Coronary artery (tissue), 2 donors: ENCODE measurements around the gene SUMF1.

Source experiments
- DNase-seq: peaks from one replicate; pipeline ENCODE4 v3.0.0-alpha.2; 2017; ENCODE audit warnings: low spot score
- H3K27ac ChIP-seq, 2 donors: fragments of 200-600 bp; sonication (generic); one replicate each; pipeline ENCODE4 v1.5.1; 2016 to 2019
- H3K4me3 ChIP-seq: fragments of 200-600 bp; sonication (generic); 2 replicates; pipeline ENCODE4 v1.5.1; 2016; ENCODE audit warnings: mild to moderate bottlenecking, moderate library complexity
- TF ChIP-seq, protein P1 (sequence below): fragments of 200-600 bp; sonication (generic); IDR thresholded peaks from one replicate; pipeline ENCODE4 v1.5.1; 2019; ENCODE audit warnings: antibody characterized with exemption

The SUMF1 gene

DNA sequence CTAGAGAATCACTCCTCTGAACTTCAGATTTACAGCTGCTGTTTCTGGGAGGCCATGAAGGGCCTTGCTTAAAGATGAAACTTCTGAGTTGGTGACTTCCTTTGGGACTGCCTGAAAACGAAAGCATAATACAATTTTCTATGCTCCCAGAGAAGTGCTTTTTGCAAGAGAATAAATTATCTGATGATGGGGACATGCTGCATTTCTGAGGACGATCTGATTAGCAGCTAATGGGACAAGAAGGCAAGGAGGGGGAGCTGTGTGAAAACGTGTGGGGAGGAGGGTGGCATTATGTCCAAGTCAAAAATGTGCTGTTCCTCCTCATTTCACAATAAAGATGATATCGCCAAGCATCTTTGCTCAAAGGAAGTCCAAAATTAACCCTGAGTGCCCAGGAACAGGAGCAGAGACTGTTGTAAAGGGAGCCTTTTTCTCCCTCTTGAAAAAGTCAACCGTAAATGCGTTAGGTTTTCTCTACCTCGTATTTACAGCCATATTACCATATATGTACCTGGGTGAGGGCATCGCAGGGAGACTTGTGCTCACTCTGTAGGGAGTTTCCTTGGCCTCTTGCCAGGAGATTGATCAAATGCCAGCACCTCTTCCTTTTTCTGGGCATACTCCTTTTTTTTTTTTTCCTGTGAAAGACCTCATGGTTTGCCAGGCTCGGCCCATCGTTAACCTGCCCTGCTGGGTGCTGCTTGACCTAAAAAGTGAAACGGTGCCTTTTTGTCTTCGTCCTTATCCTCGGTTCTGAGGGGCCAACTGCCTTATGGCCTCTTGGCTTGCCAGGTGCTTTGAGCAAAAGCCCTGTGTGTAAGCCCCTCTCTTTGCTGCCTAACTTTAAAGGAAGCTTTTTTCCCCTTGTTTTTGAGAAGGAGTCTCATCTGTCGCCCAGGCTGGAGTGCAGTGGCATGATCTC lies 37.5 kb upstream of the SUMF1 start:
- TF ChIP-seq, protein P1, sequence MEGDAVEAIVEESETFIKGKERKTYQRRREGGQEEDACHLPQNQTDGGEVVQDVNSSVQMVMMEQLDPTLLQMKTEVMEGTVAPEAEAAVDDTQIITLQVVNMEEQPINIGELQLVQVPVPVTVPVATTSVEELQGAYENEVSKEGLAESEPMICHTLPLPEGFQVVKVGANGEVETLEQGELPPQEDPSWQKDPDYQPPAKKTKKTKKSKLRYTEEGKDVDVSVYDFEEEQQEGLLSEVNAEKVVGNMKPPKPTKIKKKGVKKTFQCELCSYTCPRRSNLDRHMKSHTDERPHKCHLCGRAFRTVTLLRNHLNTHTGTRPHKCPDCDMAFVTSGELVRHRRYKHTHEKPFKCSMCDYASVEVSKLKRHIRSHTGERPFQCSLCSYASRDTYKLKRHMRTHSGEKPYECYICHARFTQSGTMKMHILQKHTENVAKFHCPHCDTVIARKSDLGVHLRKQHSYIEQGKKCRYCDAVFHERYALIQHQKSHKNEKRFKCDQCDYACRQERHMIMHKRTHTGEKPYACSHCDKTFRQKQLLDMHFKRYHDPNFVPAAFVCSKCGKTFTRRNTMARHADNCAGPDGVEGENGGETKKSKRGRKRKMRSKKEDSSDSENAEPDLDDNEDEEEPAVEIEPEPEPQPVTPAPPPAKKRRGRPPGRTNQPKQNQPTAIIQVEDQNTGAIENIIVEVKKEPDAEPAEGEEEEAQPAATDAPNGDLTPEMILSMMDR, result no peak
- DNase-seq, result no peak
- Histone ChIP-seq H3K27ac (peak overlapping the region; percentile 90), H3K4me3 (peak overlapping the region; percentile 61)

DNA sequence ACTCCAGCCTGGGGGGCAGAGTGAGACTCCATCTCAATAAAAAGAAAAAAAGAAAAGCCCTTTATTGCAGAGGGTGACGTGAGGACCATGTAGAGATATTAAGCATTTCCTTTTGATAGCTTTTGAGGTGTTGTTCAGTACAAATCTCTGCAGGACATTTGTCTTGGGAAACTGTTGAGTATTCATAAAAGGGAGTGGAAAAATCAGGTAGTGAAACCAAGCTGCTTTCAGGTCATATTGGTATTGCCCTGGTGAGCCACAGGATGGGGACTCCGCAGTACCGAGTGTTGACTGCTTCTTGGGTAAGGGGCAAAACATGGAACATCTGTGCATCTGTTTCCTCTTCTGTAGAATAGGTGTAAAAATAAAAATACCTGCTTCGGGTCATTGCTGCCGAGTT lies 36.0 kb upstream of the SUMF1 start:
- Histone ChIP-seq H3K27ac (peak overlapping the region; percentile 90), H3K4me3 (no peak overlapping the region)
- DNase-seq, result no peak
- TF ChIP-seq, protein P1, result no peak

DNA sequence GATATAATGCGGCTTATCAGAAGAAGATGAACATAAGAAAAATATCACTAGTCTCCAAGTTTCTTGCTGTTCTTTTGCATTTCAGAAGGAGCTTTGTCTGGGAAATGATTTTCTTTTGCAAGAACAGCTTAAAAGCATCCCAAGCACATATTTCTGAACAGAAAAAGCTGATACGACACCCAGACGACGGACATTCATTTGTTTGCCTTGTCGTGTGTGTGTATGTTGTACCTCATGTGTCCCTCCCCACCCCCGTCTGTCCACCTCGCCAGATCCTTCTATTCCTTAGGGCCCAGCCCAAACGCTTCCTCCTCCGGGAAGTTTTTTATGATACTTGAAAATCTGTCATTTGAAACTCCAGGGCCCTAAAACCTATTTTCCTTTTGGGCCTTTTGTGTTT lies 34.9 kb upstream of the SUMF1 start:
- Histone ChIP-seq H3K27ac (no peak overlapping the region), H3K4me3 (no peak overlapping the region)
- DNase-seq, result no peak
- TF ChIP-seq, protein P1, result no peak

DNA sequence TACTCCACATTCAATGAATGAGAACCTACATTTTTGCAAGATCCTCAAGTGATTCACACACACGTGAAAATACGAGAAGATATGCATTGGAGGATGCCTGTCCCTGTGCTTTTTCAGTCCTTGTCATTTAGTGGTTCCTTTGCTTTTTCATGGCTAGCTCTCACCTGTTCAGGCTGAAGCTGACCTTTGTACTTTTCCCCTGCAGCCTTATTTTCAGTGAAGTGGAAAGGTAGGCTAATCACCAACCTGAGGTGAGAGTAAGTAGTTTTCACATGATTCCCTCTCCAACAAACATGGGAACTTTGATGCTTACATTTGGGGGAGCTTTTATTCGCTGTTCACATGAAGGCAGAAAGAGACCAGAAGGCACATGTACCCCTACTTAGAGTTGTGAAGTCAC lies 34.4 kb upstream of the SUMF1 start:
- H3K27ac ChIP-seq, result no peak overlapping the region
- no peak overlapping the region for H3K4me3 ChIP-seq
- no peak for DNase-seq
- TF ChIP-seq, protein P1, result no peak

DNA sequence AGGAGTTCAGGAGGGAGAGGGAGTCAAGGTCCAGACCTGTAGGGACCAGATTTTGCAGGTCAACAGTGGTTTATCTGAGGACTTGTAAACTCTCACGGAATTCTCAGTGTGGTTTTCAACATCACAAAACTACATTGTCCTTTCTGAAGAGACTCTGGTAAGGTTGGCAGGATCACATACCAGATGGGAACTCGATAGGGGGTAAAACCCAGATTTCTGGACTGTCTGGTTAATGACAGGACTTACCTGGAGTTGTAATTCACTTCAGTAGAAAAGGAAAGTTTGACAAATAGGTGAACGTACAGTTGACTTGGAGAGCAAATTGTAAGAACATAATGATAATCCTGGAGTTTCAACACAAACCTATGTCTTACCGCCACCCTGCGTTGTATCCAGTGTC lies 31.4 kb upstream of the SUMF1 start:
- Histone ChIP-seq H3K4me3 (no peak overlapping the region), H3K27ac (peak overlapping the region in 1 of 2 donors; percentile 8)
- TF ChIP-seq, protein P1, result no peak
- no peak for DNase-seq

DNA sequence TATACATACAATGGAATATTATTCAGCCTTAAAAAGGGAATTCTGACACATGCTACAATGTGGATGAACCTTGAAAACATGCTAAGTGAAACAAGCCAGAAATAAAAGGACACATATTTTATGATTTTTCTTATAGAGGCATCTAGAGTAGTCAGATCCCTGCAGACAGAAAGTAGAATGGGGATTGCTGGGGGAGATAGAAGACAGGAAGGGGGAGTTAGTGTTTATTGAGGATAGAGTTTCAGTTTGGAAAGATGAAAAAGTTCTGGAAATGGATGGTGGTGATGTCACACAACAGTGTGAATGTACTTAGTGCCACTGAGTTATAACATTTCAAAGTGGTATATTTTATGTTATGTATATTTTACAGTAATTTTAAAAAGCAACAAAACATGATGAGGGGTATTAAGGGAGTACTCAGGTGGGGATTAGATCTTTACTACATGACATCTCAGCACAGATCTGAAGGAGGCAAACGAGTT lies 30.8 kb upstream of the SUMF1 start:
- TF ChIP-seq, protein P1, result no peak
- no peak overlapping the region for H3K4me3 ChIP-seq
- no peak for DNase-seq
- H3K27ac ChIP-seq, result no peak overlapping the region
